Suprapubic skin (tissue), 4 donors: ENCODE results near the gene SNUPN.

Source experiments
- CTCF ChIP-seq, 2 donors: fragments of 200-600 bp in 1 of 2; fragments of 450-650 bp in 1 of 2; sonication (generic) in 1 of 2; IDR thresholded peaks; one replicate each; pipeline ENCODE4 v1.5.1; 2016 to 2019; ENCODE audit warnings: antibody characterized with exemption in 2 of 2, mild to moderate bottlenecking in 1 of 2, moderate library complexity in 1 of 2
- EP300 ChIP-seq: sonication (generic); formaldehyde crosslinking; IDR thresholded peaks from one replicate; pipeline ENCODE4 v1.6.1; 2017; ENCODE audit warnings: antibody characterized with exemption
- POLR2A ChIP-seq, 2 donors: fragments of 450-650 bp; IDR thresholded peaks; one replicate each; pipeline ENCODE4 v1.6.1; 2017; ENCODE audit warnings: antibody characterized with exemption in 2 of 2, mild to moderate bottlenecking in 2 of 2, moderate library complexity in 2 of 2
- POLR2AphosphoS5 ChIP-seq, 3 donors: sonication (generic); formaldehyde crosslinking; IDR thresholded peaks; one replicate each; pipeline ENCODE4 v1.6.1; 2017; ENCODE audit warnings: antibody characterized with exemption in 3 of 3

- TF ChIP-seq CTCF (IDR thresholded peaks at IDR 0.05) (no peak), POLR2A (IDR thresholded peaks at IDR 0.05) (no peak), POLR2AphosphoS5 (IDR thresholded peaks at IDR 0.05) (no peak), EP300 (no peak)
Measured at GRCh38 chr15:75674366-75674765, 48.8 kb upstream of the SNUPN start.
